Measurements from ENCODE around the gene AREG. TPM values are rescaled to one million over a fixed set of nuclear protein-coding genes. Genes with fewer than 3 reads are reported as not detected.

AREG gene
- total and polyA plus RNA-seq, 2 of the 13 experiments (the other 11 are each of a cell fraction or from before 2014, with no cell fraction given): 6.2 to 7.1 TPM

GRCh38 chr4:74479009-74479408 is 34.1 kb downstream of the AREG start (continued):
- TF ChIP-seq ZBTB4 (CRISPR knock-in tag; IDR thresholded peaks at IDR 0.05; ENCODE audit: borderline replicate concordance) (no peak), ZNF550 (CRISPR knock-in tag; IDR thresholded peaks at IDR 0.05; ENCODE audit: borderline replicate concordance) (no peak), ZNF264 (CRISPR knock-in tag; IDR thresholded peaks at IDR 0.05) (no peak), ZEB1 (IDR thresholded peaks at IDR 0.05; ENCODE audit: insufficient replicate concordance, low read depth) (no peak), CREB3 (CRISPR knock-in tag; IDR thresholded peaks at IDR 0.05) (no peak), CHD2 (IDR thresholded peaks at IDR 0.05; ENCODE audit: low read depth, low read length) (no peak), ZHX1 (CRISPR knock-in tag; IDR thresholded peaks at IDR 0.05; ENCODE audit: low read depth) (no peak), ZNF883 (CRISPR knock-in tag; IDR thresholded peaks at IDR 0.05; ENCODE audit: not compliant biosample characterization) (no peak), YY1 (IDR thresholded peaks at IDR 0.05; ENCODE audit: insufficient read depth, insufficient replicate concordance, low read depth, low read length) (no peak), ZNF547 (CRISPR knock-in tag; IDR thresholded peaks at IDR 0.05) (no peak), ZNF770 (CRISPR knock-in tag; IDR thresholded peaks at IDR 0.05) (no peak), CREBL2 (CRISPR knock-in tag; IDR thresholded peaks at IDR 0.05; ENCODE audit: borderline replicate concordance) (no peak)

Measured in HepG2 (cell line).